Measurements from ENCODE around the gene CMSS1. TPM values are rescaled to one million over a fixed set of nuclear protein-coding genes. Genes with fewer than 3 reads are reported as not detected.

CMSS1 gene
- total and polyA plus RNA-seq, 12 donors = 16.2 to 75.6 (median 33.0) TPM

GRCh38 chr3:99953596-99953995, 135.9 kb downstream of the CMSS1 start:
- Histone ChIP-seq H3K27ac (no peak overlapping the region), H3K4me1 (replicated peaks in 1 of 2) (peaks cover 10 to 16% of the 10 kb centered on the region in 2 donors), H3K36me3 (replicated peaks in 1 of 2) (no peaks in the 10 kb centered on the region), H3K9me3 (replicated peaks in 1 of 3) (no peaks in the 10 kb centered on the region), H3K27me3 (no peaks in the 10 kb centered on the region), H3K4me3 (no peak overlapping the region)
- intact Hi-C loops (cut with DNase I) = no loop called here
- no peak for DNase-seq
- TF ChIP-seq CTCF (IDR thresholded peaks at IDR 0.05) (no peak), POLR2A (IDR thresholded peaks at IDR 0.05) (no peak)

GRCh38 chr3:99954914-99955644, 137.4 kb downstream of the CMSS1 start:
- 79 to 91% (median 88%) methylated on average over 4 of the region's 4 CpGs for WGBS, 4 donors

GRCh38 chr3:99955773-99956562, 138.3 kb downstream of the CMSS1 start:
- 85 to 90% (median 86%) methylated on average over 10 of the region's 10 CpGs for WGBS, 4 donors
- TF ChIP-seq POLR2A (IDR thresholded peaks at IDR 0.05) (no peak), CTCF (IDR thresholded peaks at IDR 0.05) (no peak)
- peaks cover 0 to 6% of the 10 kb centered on the region in 2 donors for H3K4me1 ChIP-seq (replicated peaks in 1 of 2)
- no peak overlapping the region for H3K4me3 ChIP-seq
- H3K36me3 ChIP-seq (replicated peaks in 1 of 2) = no peaks in the 10 kb centered on the region
- H3K27ac ChIP-seq = no peak overlapping the region
- intact Hi-C loops (cut with DNase I) = no loop called here
- H3K27me3 ChIP-seq = no peaks in the 10 kb centered on the region
- no peak for DNase-seq
- no peaks in the 10 kb centered on the region for H3K9me3 ChIP-seq (replicated peaks in 1 of 3)

More at GRCh38 chr3:99954914-99955644, 137.4 kb downstream of the CMSS1 start:
- Histone ChIP-seq H3K4me3 (no peak overlapping the region), H3K4me1 (replicated peaks in 1 of 2) (peaks cover 0 to under 1% of the 10 kb centered on the region in 2 donors), H3K36me3 (replicated peaks in 1 of 2) (no peaks in the 10 kb centered on the region), H3K9me3 (replicated peaks in 1 of 3) (no peaks in the 10 kb centered on the region), H3K27me3 (no peaks in the 10 kb centered on the region), H3K27ac (no peak overlapping the region)
- intact Hi-C loops (cut with DNase I) = no loop called here
- DNase-seq = no peak
- no peak for TF ChIP-seq CTCF (IDR thresholded peaks at IDR 0.05)
- no peak for TF ChIP-seq POLR2A (IDR thresholded peaks at IDR 0.05)

- Histone ChIP-seq H3K4me3 (no peak overlapping the region), H3K36me3 (replicated peaks in 1 of 2) (no peaks in the 10 kb centered on the region), H3K27me3 (no peaks in the 10 kb centered on the region), H3K27ac (no peak overlapping the region), H3K9me3 (replicated peaks in 1 of 3) (no peaks in the 10 kb centered on the region), H3K4me1 (replicated peaks in 1 of 2) (peaks cover 0 to 6% of the 10 kb centered on the region in 2 donors)
- TF ChIP-seq CTCF (IDR thresholded peaks at IDR 0.05) (no peak), POLR2A (IDR thresholded peaks at IDR 0.05) (no peak)
- WGBS, 4 donors = 78 to 89% (median 83%) methylated on average over 4 of the region's 4 CpGs
- intact Hi-C loops (cut with DNase I) = no loop called here
- DNase-seq = no peak
These were observed 139.6 kb downstream of the CMSS1 start for GRCh38 chr3:99957151-99957796.

Data from adrenal gland (tissue), 12 donors.